H1 (cell line): Measurements from ENCODE around the gene OLAH.

Source experiments
- ATF3 ChIP-seq: IDR thresholded peaks from 2 replicates; pipeline ENCODE4 v1.6.1; 2011; ENCODE audit warnings: low read depth, mild to moderate bottlenecking, low read length; ENCODE audit not compliant: insufficient read depth
- CTCF ChIP-seq, 3 experiments: IDR thresholded peaks; 1 replicate in 2 of 3; 2 replicates in 1 of 3; pipeline versions ENCODE4 v1.5.1 to v1.6.1; 2011; ENCODE audit warnings: low read length in 3 of 3, mild to moderate bottlenecking in 3 of 3, inconsistent platforms in 2 of 3, low read depth in 1 of 3, moderate library complexity in 1 of 3; ENCODE audit not compliant: insufficient read depth in 1 of 3; ENCODE audit errors: control extremely low read depth in 1 of 3
- EP300 ChIP-seq, 2 experiments: IDR thresholded peaks; 1 replicate in 1 of 2; 2 replicates in 1 of 2; pipeline ENCODE4 v1.6.1; 2011 to 2012; ENCODE audit warnings: low read depth in 2 of 2, low read length in 2 of 2, mild to moderate bottlenecking in 2 of 2, borderline replicate concordance in 1 of 2, inconsistent platforms in 1 of 2, moderate library complexity in 1 of 2
- FOSL1 ChIP-seq: IDR thresholded peaks from 2 replicates; pipeline ENCODE4 v1.6.1; 2011; ENCODE audit warnings: mild to moderate bottlenecking, low read depth, low read length, moderate library complexity; ENCODE audit not compliant: insufficient read depth
- GABPA ChIP-seq: IDR thresholded peaks from 2 replicates; pipeline ENCODE4 v1.6.1; 2011; ENCODE audit warnings: mild to moderate bottlenecking, low read length, moderate library complexity, borderline replicate concordance; ENCODE audit not compliant: insufficient read depth
- MAX ChIP-seq: IDR thresholded peaks from 2 replicates; pipeline ENCODE4 v1.6.1; 2012; ENCODE audit warnings: inconsistent platforms
- RFX5 ChIP-seq: IDR thresholded peaks from 2 replicates; pipeline ENCODE4 v1.6.1; 2011; ENCODE audit warnings: low read depth, low read length, improper control_type of control experiment, borderline replicate concordance
- RNF2 ChIP-seq: fragments of 200-900, 300-1000 bp; sonication (generic); IDR thresholded peaks from 2 replicates; pipeline ENCODE4 v1.7.1; 2016; ENCODE audit warnings: borderline replicate concordance, low read depth, mild to moderate bottlenecking, antibody characterized with exemption, low read length; ENCODE audit not compliant: poor library complexity, severe bottlenecking; ENCODE audit errors: missing control alignments

- TF ChIP-seq FOSL1, result no peak
- TF ChIP-seq RFX5, result no peak
- no peak for TF ChIP-seq GABPA
- TF ChIP-seq EP300 (IDR thresholded peaks at IDR 0.05; ENCODE audit: borderline replicate concordance in 1 of 2, low read depth in 2 of 2, low read length in 2 of 2), result no peak
- TF ChIP-seq CTCF (IDR thresholded peaks at IDR 0.05; ENCODE audit: control extremely low read depth in 1 of 3, insufficient read depth in 1 of 3, low read depth in 1 of 3, low read length in 3 of 3), result no peak
- no peak for TF ChIP-seq ATF3
- TF ChIP-seq MAX, result no peak
- no peak for TF ChIP-seq RNF2
Observed at GRCh38 chr10:15084502-15084922, 40.8 kb downstream of the OLAH start.
